Left hindlimb (tissue), 1 donor: Measurements from ENCODE around the gene LDB2.
"Not testable (repeated sequence)": the region's sequence is repeated elsewhere in the genome, so short reads cannot be mapped to it uniquely, and the experiment has no call there.

Experiments
- DNase-seq: peaks from one replicate; pipeline ENCODE4 v3.0.0-alpha.2; 2018

The LDB2 gene

GRCh38 chr4:16636912-16637630, 261.4 kb downstream of the LDB2 start:
- DNase-seq = no peak

- DNase-seq = no peak
These were observed 262.1 kb downstream of the LDB2 start for GRCh38 chr4:16636304-16636703.

DNA sequence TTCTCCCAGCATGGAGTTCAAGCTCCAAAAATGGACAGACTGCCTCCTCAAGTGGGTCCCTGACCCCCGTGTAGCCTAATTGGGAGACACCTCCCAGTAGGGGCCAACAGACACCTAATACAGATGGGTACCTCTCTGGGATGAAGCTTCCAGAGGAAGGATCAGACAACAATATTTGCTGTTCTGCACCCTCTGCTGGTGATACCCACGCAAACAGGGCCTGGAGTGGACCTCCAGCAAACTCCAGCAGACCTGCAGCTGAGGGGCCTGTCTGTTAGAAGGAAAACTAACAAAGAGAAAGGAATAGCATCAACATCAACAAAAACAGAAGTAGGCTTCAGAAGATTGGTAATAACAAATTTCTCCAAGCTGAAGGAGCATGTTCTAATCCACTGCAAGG, 269.2 kb downstream of the LDB2 start:
- not testable (repeated sequence) for DNase-seq

DNA sequence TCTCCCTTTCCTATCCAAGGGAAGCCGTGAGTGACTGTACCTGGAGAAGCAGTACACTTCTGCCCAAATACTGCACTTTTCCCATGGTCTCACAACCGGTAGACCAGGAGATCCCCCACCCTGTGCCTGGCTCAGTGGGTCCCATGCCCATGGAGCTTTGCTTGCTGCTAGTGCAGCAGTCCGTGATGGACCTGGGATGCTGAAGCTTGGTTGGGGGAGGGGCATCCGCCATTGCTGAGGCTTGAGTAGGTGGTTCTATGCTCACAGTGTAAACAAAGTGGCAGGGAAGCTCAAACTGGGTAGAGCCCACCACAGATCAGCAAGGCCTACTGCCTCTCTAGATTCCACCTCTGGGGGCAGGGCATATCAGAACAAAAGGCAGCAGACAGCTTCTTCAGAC, 269.6 kb downstream of the LDB2 start:
- not testable (repeated sequence) for DNase-seq

- DNase-seq = no peak
These were observed 270.4 kb downstream of the LDB2 start for GRCh38 chr4:16627999-16628398.

- DNase-seq = no peak
These were observed 271.5 kb downstream of the LDB2 start for GRCh38 chr4:16626945-16627344.

GRCh38 chr4:16622826-16623225, 275.6 kb downstream of the LDB2 start:
- no peak for DNase-seq

- DNase-seq = no peak
These were observed 281.0 kb downstream of the LDB2 start for GRCh38 chr4:16617435-16617834.

DNA sequence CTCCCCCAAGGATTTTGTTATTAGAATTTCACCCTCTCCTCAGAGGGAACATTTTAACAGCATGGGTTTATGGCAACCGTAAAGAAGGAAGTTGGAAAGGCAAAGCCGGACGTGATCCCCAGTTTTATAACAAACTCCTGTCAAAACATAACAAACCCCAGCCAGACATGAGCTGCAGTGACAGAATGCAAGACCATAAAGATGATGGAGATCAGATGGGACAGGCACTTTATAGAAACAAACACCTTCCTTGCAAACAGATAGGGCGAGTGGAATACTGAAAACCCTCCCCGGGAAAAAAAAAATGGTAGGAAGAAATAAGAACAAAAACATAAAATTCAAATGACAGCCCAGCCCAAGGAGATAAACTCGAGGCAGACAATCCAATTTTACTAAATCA, 281.4 kb downstream of the LDB2 start:
- no peak for DNase-seq

DNA sequence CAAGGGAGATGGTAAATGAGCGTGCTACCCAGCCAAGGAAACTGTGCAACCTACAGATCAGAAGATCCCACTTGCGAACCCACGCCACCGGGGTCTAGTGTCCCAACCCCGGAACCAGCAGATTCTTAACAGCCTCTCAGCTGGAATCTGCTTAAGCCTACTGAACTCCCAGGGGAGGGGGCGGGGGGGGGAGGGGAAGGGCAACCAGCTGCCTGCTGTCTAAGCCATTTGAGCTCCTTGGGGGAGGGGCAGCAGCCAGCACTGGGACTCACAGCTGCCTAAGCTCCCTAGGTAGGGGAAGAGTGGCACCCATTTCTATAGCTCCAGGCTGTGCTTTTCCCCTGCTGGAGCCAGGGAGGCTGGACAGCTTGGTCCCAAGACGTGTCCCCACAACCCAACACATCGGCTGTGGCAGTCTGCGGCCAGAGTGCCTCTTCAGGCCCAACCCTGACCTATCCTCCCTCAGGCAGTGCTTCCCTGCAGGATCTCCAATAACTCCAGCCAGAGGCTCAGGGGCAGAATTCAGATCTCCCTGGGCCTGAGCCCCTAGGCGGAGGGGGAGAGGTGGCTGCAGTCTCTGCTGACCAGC, 289.2 kb downstream of the LDB2 start:
- no peak for DNase-seq

DNA sequence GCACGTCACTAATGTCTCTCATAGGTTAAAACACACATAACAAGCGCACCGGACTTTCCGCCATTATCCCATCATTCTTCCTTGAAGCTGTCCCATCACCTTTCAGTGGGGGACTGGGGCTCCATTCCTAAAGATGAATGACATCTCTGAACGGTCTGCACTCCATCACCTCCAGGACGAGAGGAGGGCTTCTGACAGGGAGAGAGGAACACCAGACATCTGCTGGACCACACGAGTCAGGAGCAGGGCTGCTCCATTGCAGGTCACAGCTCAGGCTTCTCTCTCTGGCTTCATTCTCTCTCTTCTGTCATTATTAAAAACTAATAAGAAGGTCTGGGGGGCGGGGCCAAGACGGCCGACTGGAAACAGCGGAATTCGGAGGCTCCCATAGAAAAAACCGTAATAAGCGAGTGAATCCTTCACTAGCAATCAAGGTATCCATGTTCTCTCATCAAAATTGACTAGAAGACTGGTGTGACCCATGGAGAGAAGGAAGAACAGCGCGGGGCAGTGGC, 289.8 kb downstream of the LDB2 start:
- no peak for DNase-seq

GRCh38 chr4:16608123-16608522, 290.3 kb downstream of the LDB2 start:
- DNase-seq = no peak

DNA sequence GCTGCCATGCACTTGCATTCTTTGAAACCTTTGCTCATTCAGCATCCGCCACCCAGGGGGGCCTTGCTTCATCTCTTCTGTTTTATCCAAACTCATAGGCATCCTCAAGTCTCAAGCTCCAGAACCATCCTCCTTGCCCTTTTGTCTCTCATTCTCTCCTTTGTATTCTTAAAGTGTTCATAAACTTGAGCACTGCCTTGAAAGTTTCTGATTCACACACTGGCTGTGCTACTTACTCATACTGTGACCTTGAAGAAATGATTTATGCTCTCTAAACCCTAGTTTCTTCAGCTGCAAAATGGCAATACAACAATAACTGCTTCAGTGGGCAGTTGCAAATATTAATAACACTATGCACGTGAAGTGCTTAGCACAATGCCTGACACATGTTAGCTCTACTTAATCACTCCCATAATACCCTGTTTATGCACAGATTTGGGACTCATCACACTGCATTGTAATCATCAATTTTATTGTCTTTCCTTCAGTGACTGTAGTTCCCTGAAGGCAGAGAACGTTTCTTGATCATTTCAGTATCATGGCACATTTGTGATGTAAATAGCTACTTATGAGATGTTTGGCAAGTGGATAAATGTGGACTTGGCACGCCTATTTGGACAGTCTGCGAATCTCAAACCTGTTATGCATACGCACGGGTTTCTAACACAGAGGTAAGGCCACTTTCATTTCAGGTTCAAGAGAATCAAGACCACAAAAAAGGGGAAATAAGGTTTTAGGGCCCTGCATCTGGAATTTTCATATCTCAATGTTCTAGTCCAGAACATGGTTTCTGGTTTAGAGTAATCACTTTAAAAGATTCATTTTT, 291.0 kb downstream of the LDB2 start:
- no peak for DNase-seq

GRCh38 chr4:16606691-16607090, 291.8 kb downstream of the LDB2 start:
- DNase-seq = no peak

- DNase-seq = no peak
These were observed 295.3 kb downstream of the LDB2 start for GRCh38 chr4:16603178-16603577.

GRCh38 chr4:16598597-16599206, 299.7 kb downstream of the LDB2 start:
- no peak for DNase-seq

GRCh38 chr4:16597845-16598596, 300.4 kb downstream of the LDB2 start:
- no peak for DNase-seq

DNA sequence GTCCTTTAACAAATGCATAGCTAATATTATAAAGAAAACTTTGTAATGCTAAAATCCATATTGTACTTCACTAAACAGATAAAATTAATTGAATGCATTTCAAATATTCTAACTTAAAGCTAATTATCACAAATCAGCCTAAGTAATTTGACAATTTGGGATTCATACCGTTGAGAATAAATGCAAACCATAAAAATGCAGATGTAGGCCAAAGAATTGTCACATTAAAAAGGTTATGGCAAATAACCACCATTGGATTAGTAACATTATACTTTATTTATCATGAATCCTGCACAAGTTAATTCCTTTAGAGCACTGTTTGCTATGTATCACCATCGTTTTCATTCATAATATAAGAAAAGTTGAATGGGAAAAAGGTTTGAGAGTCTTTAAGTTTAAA, 301.0 kb downstream of the LDB2 start:
- DNase-seq = no peak

- no peak for DNase-seq
These were observed 302.2 kb downstream of the LDB2 start for GRCh38 chr4:16596267-16596666.

DNA sequence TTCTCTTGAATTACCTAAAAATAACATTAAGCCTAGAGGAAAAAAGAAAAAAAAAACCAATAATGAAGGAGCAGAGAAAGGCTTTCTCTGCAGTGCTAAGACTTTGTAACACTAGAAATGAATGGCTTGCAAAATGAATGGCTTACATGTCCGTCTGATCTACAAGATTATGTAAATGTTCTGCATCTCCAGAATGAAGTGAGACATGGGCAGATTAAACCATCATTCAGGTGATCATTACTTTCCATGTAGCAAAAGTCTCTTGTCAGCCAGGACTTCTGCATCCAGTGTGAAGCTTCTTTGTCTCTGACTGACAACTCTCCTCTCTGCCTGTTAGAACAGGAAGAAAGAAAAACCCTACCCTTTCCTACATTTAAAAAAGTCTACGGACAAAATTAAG, 304.3 kb downstream of the LDB2 start:
- DNase-seq = no peak

DNA sequence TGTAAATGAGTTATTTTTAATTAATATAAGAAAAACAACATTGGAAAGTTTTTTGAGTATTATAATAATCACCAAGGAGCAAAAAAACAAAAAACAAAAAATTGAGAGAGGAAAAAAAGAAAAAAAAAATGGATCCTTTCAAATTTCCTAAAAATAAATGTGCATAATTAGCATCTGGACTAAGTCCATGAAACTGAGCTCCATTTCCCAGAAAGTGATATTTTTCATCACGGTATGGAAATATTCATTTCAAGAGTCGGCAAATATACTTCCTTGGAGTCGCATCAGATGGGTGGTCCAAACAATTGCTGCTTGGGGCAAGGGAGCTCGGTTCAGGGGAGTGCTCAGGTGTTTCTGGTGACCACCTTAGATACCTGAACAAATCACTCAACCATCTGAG, 305.1 kb downstream of the LDB2 start:
- no peak for DNase-seq

DNA sequence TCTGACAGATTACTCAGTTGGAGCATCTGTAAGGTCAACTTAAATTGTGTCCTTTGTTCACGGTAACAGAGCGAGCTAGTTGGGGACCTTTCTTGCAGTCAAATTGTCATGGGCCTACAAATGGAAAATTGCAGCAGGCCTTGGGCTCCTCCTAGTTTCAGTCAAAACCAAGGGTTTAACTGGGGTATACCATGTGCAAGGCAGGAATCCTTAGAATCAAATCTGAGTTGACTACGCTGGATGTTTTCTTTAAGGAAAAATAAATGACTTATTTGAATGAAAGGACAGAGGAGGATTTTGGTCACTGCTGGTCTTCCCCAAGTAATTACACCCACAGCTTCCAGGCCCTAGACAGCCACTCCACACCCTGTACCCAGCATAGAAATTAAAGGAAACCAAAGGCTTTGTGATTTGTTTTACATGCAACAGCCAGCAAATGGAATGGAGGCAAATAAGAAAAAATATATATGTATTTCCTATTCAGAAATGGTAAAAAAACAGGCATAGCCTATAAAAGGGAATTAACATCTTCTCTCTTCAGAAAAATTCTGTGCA, 307.1 kb downstream of the LDB2 start:
- DNase-seq = no peak
